HUES6 (cell line): Measurements from ENCODE around the gene THOC1.

Experiments used
- H3K27ac ChIP-seq: 2 replicates; pipeline ENCODE4 v1.7.0; 2013; ENCODE audit warnings: low read depth, mild to moderate bottlenecking, low read length, inconsistent platforms
- H3K27me3 ChIP-seq: 2 replicates; pipeline ENCODE4 v1.6.1; 2013; ENCODE audit warnings: low read length; ENCODE audit not compliant: control insufficient read depth, insufficient read depth
- H3K36me3 ChIP-seq: 2 replicates; pipeline ENCODE4 v1.6.1; 2013; ENCODE audit warnings: low read length; ENCODE audit not compliant: control insufficient read depth, insufficient read depth
- H3K4me1 ChIP-seq: 2 replicates; pipeline ENCODE4 v1.6.1; 2013; ENCODE audit warnings: low read length; ENCODE audit not compliant: control insufficient read depth, insufficient read depth
- H3K4me3 ChIP-seq: 2 replicates; pipeline ENCODE4 v1.5.1; 2013; ENCODE audit warnings: low read depth, low read length
- H3K9ac ChIP-seq: one replicate; pipeline ENCODE4 v1.6.1; 2013; ENCODE audit warnings: mild to moderate bottlenecking, low read length
- H3K9me3 ChIP-seq: 2 replicates; pipeline ENCODE4 v1.6.1; 2013; ENCODE audit warnings: low read depth, low read length; ENCODE audit not compliant: control insufficient read depth, insufficient read depth

Gene THOC1

GRCh38 chr18:250685-251084 is 17.2 kb downstream of the THOC1 start:
- Histone ChIP-seq H3K27ac (no peak overlapping the region), H3K9ac (no peak overlapping the region), H3K9me3 (no peaks in the 10 kb centered on the region), H3K36me3 (peaks cover 92% of the 10 kb centered on the region), H3K27me3 (no peaks in the 10 kb centered on the region), H3K4me1 (no peaks in the 10 kb centered on the region), H3K4me3 (no peak overlapping the region)

GRCh38 chr18:248053-248452 is 19.8 kb downstream of the THOC1 start:
- no peaks in the 10 kb centered on the region for H3K4me1 ChIP-seq
- peaks cover 88% of the 10 kb centered on the region for H3K36me3 ChIP-seq
- H3K9me3 ChIP-seq = no peaks in the 10 kb centered on the region
- no peak overlapping the region for H3K4me3 ChIP-seq
- H3K27me3 ChIP-seq = no peaks in the 10 kb centered on the region
- H3K27ac ChIP-seq = no peak overlapping the region
- no peak overlapping the region for H3K9ac ChIP-seq

GRCh38 chr18:245282-245847 is 22.5 kb downstream of the THOC1 start:
- Histone ChIP-seq H3K36me3 (peaks cover 80% of the 10 kb centered on the region), H3K9me3 (no peaks in the 10 kb centered on the region), H3K27me3 (no peaks in the 10 kb centered on the region), H3K9ac (no peak overlapping the region), H3K4me3 (no peak overlapping the region), H3K4me1 (no peaks in the 10 kb centered on the region), H3K27ac (no peak overlapping the region)

- Histone ChIP-seq H3K27ac (no peak overlapping the region), H3K27me3 (no peaks in the 10 kb centered on the region), H3K4me1 (no peaks in the 10 kb centered on the region), H3K36me3 (peaks cover 52% of the 10 kb centered on the region), H3K9me3 (no peaks in the 10 kb centered on the region), H3K9ac (no peak overlapping the region), H3K4me3 (no peak overlapping the region)
Measured at GRCh38 chr18:240175-240574, 27.7 kb downstream of the THOC1 start.

GRCh38 chr18:231563-231962 is 36.3 kb downstream of the THOC1 start:
- Histone ChIP-seq H3K27me3 (no peaks in the 10 kb centered on the region), H3K4me3 (no peak overlapping the region), H3K36me3 (peaks cover 20% of the 10 kb centered on the region), H3K9me3 (no peaks in the 10 kb centered on the region), H3K4me1 (no peaks in the 10 kb centered on the region), H3K27ac (no peak overlapping the region), H3K9ac (no peak overlapping the region)

GRCh38 chr18:228586-228985 is 39.3 kb downstream of the THOC1 start:
- peaks cover 46% of the 10 kb centered on the region for H3K36me3 ChIP-seq
- H3K4me3 ChIP-seq = no peak overlapping the region

GRCh38 chr18:227902-228301 is 39.9 kb downstream of the THOC1 start:
- Histone ChIP-seq H3K4me1 (no peaks in the 10 kb centered on the region), H3K9me3 (no peaks in the 10 kb centered on the region), H3K4me3 (no peak overlapping the region), H3K9ac (no peak overlapping the region), H3K27ac (no peak overlapping the region), H3K36me3 (peaks cover 53% of the 10 kb centered on the region), H3K27me3 (no peaks in the 10 kb centered on the region)

More at GRCh38 chr18:228586-228985, 39.3 kb downstream of the THOC1 start:
- Histone ChIP-seq H3K9ac (no peak overlapping the region), H3K27me3 (no peaks in the 10 kb centered on the region), H3K9me3 (no peaks in the 10 kb centered on the region), H3K27ac (no peak overlapping the region), H3K4me1 (no peaks in the 10 kb centered on the region)

GRCh38 chr18:227374-227773 is 40.5 kb downstream of the THOC1 start:
- Histone ChIP-seq H3K9me3 (no peaks in the 10 kb centered on the region), H3K36me3 (peaks cover 58% of the 10 kb centered on the region), H3K4me1 (no peaks in the 10 kb centered on the region), H3K4me3 (no peak overlapping the region), H3K9ac (no peak overlapping the region), H3K27me3 (no peaks in the 10 kb centered on the region), H3K27ac (no peak overlapping the region)

- Histone ChIP-seq H3K4me1 (no peaks in the 10 kb centered on the region), H3K27me3 (no peaks in the 10 kb centered on the region), H3K27ac (no peak overlapping the region), H3K9me3 (no peaks in the 10 kb centered on the region), H3K36me3 (peaks cover 70% of the 10 kb centered on the region), H3K9ac (no peak overlapping the region), H3K4me3 (no peak overlapping the region)
Measured at GRCh38 chr18:225745-226144, 42.1 kb downstream of the THOC1 start.

GRCh38 chr18:220708-221107 is 47.1 kb downstream of the THOC1 start:
- Histone ChIP-seq H3K36me3 (peaks cover 81% of the 10 kb centered on the region), H3K9ac (no peak overlapping the region), H3K27ac (no peak overlapping the region)

GRCh38 chr18:217532-218336 is 50.1 kb downstream of the THOC1 start:
- Histone ChIP-seq H3K27ac (no peak overlapping the region), H3K9ac (no peak overlapping the region), H3K27me3 (no peaks in the 10 kb centered on the region), H3K4me3 (no peak overlapping the region), H3K36me3 (peaks cover 83% of the 10 kb centered on the region), H3K4me1 (no peaks in the 10 kb centered on the region), H3K9me3 (no peaks in the 10 kb centered on the region)

More at GRCh38 chr18:220708-221107, 47.1 kb downstream of the THOC1 start:
- no peaks in the 10 kb centered on the region for H3K27me3 ChIP-seq
- no peaks in the 10 kb centered on the region for H3K4me1 ChIP-seq
- H3K4me3 ChIP-seq = no peak overlapping the region
- H3K9me3 ChIP-seq = no peaks in the 10 kb centered on the region
